Measurements from ENCODE around the gene AHCY. TPM values are rescaled to one million over a fixed set of nuclear protein-coding genes. Genes with fewer than 3 reads are reported as not detected.

Gene AHCY
- total RNA-seq, 8 experiments from 2014 or later = 84.9 to 333 (median 101) TPM

GRCh38 chr20:34240121-34240520 lies 63.0 kb downstream of the AHCY start:
- no peak overlapping the region for H3K4me3 ChIP-seq
- in situ Hi-C loops (cut with MboI; ENCODE audit: low pct_unique_long_range_greater_than_20kb in 2 of 9, low sequenced_read_pairs in 9 of 9, unreplicated experiment in 9 of 9) = no loop called here
- H3K27ac ChIP-seq = no peak overlapping the region
- no peak for ATAC-seq (replicated peaks in 6 of 8)
- 75 to 100% (median 100%) methylated on average over 1 of the region's 1 CpG; no CpG with 5 or more reads in 2 of the 10 experiments for WGBS, 10 experiments
- peaks cover 0 to 8% of the 10 kb centered on the region in 2 donors for H3K4me1 ChIP-seq (replicated peaks in 1 of 2)

- 52 to 100% (median 94%) methylated on average over 1 to 2 of the region's 2 CpGs for WGBS, 10 experiments
- no peak for ATAC-seq (replicated peaks in 6 of 8)
- H3K4me3 ChIP-seq = no peak overlapping the region
- in situ Hi-C loops (cut with MboI; ENCODE audit: low pct_unique_long_range_greater_than_20kb in 2 of 9, low sequenced_read_pairs in 9 of 9, unreplicated experiment in 9 of 9) = no loop called here
- H3K27ac ChIP-seq = no peak overlapping the region
- peaks cover 0 to 8% of the 10 kb centered on the region in 2 donors for H3K4me1 ChIP-seq (replicated peaks in 1 of 2)
Observed at GRCh38 chr20:34237942-34238341, 65.2 kb downstream of the AHCY start.

DNA sequence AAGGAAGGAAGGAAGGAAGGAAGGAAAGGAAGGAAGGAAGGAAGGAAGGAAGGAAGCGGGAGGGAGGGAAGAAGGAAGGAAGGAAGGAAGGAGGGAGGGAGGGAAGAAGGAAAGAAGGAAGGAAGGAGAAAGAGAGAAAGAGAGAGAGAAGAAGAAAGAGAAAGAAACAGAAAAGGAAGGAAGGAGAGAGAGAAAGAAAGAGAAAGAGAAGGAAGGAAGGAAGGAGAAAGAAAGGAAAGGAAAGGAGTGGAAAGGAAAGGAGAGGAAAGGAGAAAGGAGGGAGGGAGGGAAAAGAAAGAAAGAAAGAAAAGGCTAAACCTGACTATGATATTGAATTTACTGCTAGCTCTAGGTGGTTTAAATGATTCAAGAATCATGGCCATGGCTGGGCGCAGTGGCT lies 67.3 kb downstream of the AHCY start:
- Histone ChIP-seq H3K4me1 (replicated peaks in 1 of 2) (peaks cover 0 to 3% of the 10 kb centered on the region in 2 donors), H3K27ac (no peak overlapping the region), H3K4me3 (no peak overlapping the region)
- WGBS, 10 experiments = 86 to 100% (median 99%) methylated on average over 1 to 2 of the region's 2 CpGs; no CpG with 5 or more reads in 2 of the 10 experiments
- no peak for ATAC-seq (replicated peaks in 6 of 8)
- in situ Hi-C loops (cut with MboI; ENCODE audit: low pct_unique_long_range_greater_than_20kb in 2 of 9, low sequenced_read_pairs in 9 of 9, unreplicated experiment in 9 of 9) = no loop called here

DNA sequence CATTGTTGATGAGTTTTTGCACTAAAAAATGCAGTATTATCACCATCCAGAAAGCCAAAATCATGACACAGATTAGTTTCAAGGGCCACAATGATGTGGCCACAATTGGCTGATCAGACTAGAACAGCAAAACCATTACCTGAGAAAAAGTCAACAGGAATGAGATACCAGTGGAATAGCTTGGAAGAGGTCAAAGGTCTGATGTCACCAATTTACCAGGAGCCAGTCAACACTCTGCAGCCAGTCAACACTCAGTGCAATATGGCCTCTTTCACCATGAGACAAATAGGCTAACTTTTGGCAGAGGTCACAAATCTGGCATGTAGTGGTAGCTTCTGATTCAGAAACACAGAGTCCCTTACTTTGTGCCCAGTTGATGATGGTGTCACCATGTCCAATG lies 69.5 kb downstream of the AHCY start:
- in situ Hi-C loops (cut with MboI; ENCODE audit: low pct_unique_long_range_greater_than_20kb in 2 of 9, low sequenced_read_pairs in 9 of 9, unreplicated experiment in 9 of 9) = no loop called here
- Histone ChIP-seq H3K27ac (no peak overlapping the region), H3K4me1 (replicated peaks in 1 of 2) (no peaks in the 10 kb centered on the region)

DNA sequence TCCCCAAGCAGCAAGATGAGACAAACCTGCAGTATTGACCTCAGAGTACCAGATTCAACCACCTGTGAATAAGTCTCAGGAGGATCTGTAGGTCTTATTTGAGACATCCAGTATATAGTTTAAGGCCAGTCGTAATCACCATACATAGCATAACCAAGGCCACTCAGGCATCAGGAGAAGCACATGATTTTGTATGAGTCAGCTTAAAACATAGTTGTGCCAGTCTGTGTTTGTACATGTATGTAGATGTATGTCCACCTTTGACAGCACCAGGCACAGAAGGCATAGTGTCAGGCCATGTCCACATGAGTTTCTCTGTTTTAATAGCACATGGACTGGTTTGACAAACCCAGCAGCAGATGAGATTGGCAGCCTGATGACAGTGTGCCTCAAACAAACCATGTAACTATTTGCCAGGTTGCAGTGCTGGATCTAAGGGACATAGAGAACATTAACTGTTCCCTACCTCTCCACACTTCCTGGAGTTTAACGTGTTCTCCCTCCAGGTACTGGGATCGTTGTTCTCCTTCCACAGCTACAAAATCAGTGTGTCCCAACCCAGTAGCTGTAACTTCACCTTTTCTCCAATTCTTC lies 70.6 kb downstream of the AHCY start:
- no peak for ATAC-seq (replicated peaks in 6 of 8)
- 59 to 100% (median 88%) methylated on average over 1 to 3 of the region's 3 CpGs; no CpG with 5 or more reads in 2 of the 10 experiments for WGBS, 10 experiments
- H3K4me1 ChIP-seq (replicated peaks in 1 of 2) = no peaks in the 10 kb centered on the region
- no peak overlapping the region for H3K27ac ChIP-seq
- no peak overlapping the region for H3K4me3 ChIP-seq
- in situ Hi-C loops (cut with MboI; ENCODE audit: low pct_unique_long_range_greater_than_20kb in 2 of 9, low sequenced_read_pairs in 9 of 9, unreplicated experiment in 9 of 9) = no loop called here

More for the DNA sequence above, 69.5 kb downstream of the AHCY start:
- ATAC-seq (replicated peaks in 6 of 8) = no peak
- H3K4me3 ChIP-seq = no peak overlapping the region

DNA sequence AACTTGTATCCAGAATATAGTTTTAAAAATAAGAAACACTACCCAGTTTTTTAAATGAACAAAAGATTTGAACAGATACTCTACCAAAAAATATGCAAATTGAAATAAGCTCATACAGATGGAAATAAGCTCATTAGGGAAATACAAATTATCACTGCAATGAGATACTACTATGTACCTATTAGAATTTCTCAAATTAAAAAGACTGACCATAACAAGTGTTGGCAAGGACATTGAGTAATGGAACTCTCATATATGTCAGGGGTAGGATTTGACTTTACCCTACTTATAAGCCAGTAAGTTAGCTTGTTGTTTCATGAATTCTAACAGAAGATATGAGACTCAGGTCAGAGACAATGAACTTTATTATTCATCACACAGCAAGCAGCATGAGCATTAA lies 71.5 kb downstream of the AHCY start:
- no peaks in the 10 kb centered on the region for H3K4me1 ChIP-seq (replicated peaks in 1 of 2)
- ATAC-seq (replicated peaks in 6 of 8) = no peak
- H3K4me3 ChIP-seq = no peak overlapping the region
- H3K27ac ChIP-seq = no peak overlapping the region
- in situ Hi-C loops (cut with MboI; ENCODE audit: low pct_unique_long_range_greater_than_20kb in 2 of 9, low sequenced_read_pairs in 9 of 9, unreplicated experiment in 9 of 9) = no loop called here

Other genes with a start within 250 kb of the AHCY start
- gene EIF2S2, start 191.1 kb downstream of the AHCY start, total RNA-seq = 100 to 1,000 TPM in 5 of 8 experiments, 10 to 100 TPM in 3; 62.3 to 148 (median 102) TPM
- under 1 TPM in 4 of 8 experiments, not detected in 4; 0.46 to 0.97 (median 0.56) TPM for gene ASIP, start 61.9 kb downstream of the AHCY start, total RNA-seq
- gene ITCH, start 59.9 kb upstream of the AHCY start, total RNA-seq = 100 to 1,000 TPM in 1 of 8 experiments, 10 to 100 TPM in 7; 27.4 to 111 (median 39.0) TPM
- gene DYNLRB1, start 213.1 kb upstream of the AHCY start, total RNA-seq = 100 to 1,000 TPM; 118 to 317 (median 185) TPM